ENCODE measurements around the gene ITFG2. TPM values are rescaled to one million over a fixed set of nuclear protein-coding genes. Genes with fewer than 3 reads are reported as not detected.
"Not testable (repeated sequence)": the region's sequence is repeated elsewhere in the genome, so short reads cannot be mapped to it uniquely, and the experiment has no call there.

The ITFG2 gene
- total and polyA plus RNA-seq, 2 experiments from 2014 or later, result 20.9 to 23.5 TPM

GRCh38 chr12:2765608-2766007 lies 46.9 kb upstream of the ITFG2 start:
- H4K20me1 ChIP-seq (ENCODE audit: insufficient read depth, poor library complexity, severe bottlenecking), result no peaks in the 10 kb centered on the region
- no peak overlapping the region for H3K27ac ChIP-seq
- H3K4me1 ChIP-seq (ENCODE audit: insufficient read depth), result no peaks in the 10 kb centered on the region
- H3K79me2 ChIP-seq, result no peaks in the 10 kb centered on the region
- TF ChIP-seq EZH2 (IDR thresholded peaks at IDR 0.05; ENCODE audit: borderline replicate concordance) (no peak), CTCF (IDR thresholded peaks at IDR 0.05; ENCODE audit: poor library complexity) (no peak), EZH2phosphoT487 (IDR thresholded peaks at IDR 0.05; ENCODE audit: low read depth, severe bottlenecking, unreplicated experiment) (no peak)
- H3K4me2 ChIP-seq, result no peak overlapping the region
- no peak for DNase-seq (ENCODE audit: low spot score)
- WGBS (ENCODE audit: low lambda C conversion rate, missing lambda C conversion rate), result 89% methylated on average over 6 of the region's 6 CpGs
- H2AFZ ChIP-seq, result no peak overlapping the region
- no peaks in the 10 kb centered on the region for H3K9me3 ChIP-seq (ENCODE audit: low read depth)
- H3K36me3 ChIP-seq (replicated peaks; ENCODE audit: insufficient read depth, low read depth), result no peaks in the 10 kb centered on the region
- no peaks in the 10 kb centered on the region for H3K9me2 ChIP-seq (replicated peaks; ENCODE audit: insufficient read depth)
- no peak overlapping the region for H3K4me3 ChIP-seq
- H3K27me3 ChIP-seq, result no peaks in the 10 kb centered on the region

GRCh38 chr12:2768224-2768961 lies 44.1 kb upstream of the ITFG2 start:
- no peak for DNase-seq (ENCODE audit: low spot score)

GRCh38 chr12:2769866-2770533 lies 42.5 kb upstream of the ITFG2 start:
- TF ChIP-seq EZH2phosphoT487 (IDR thresholded peaks at IDR 0.05; ENCODE audit: low read depth, severe bottlenecking, unreplicated experiment) (no peak), CTCF (IDR thresholded peaks at IDR 0.05; ENCODE audit: poor library complexity) (no peak), EZH2 (IDR thresholded peaks at IDR 0.05; ENCODE audit: borderline replicate concordance) (no peak)
- Histone ChIP-seq H3K9me3 (ENCODE audit: low read depth) (no peaks in the 10 kb centered on the region), H3K79me2 (no peaks in the 10 kb centered on the region), H3K4me1 (ENCODE audit: insufficient read depth) (no peaks in the 10 kb centered on the region), H2AFZ (no peak overlapping the region), H4K20me1 (ENCODE audit: insufficient read depth, poor library complexity, severe bottlenecking) (no peaks in the 10 kb centered on the region), H3K36me3 (replicated peaks; ENCODE audit: insufficient read depth, low read depth) (no peaks in the 10 kb centered on the region), H3K27ac (no peak overlapping the region), H3K9me2 (replicated peaks; ENCODE audit: insufficient read depth) (no peaks in the 10 kb centered on the region), H3K4me3 (no peak overlapping the region), H3K4me2 (no peak overlapping the region), H3K27me3 (no peaks in the 10 kb centered on the region)
- WGBS (ENCODE audit: low lambda C conversion rate, missing lambda C conversion rate), result 87% methylated on average over 11 of the region's 11 CpGs
- DNase-seq (ENCODE audit: low spot score), result no peak

More at GRCh38 chr12:2768224-2768961, 44.1 kb upstream of the ITFG2 start:
- H3K27ac ChIP-seq, result no peak overlapping the region
- H3K4me2 ChIP-seq, result no peak overlapping the region
- H3K27me3 ChIP-seq, result no peaks in the 10 kb centered on the region
- H3K4me1 ChIP-seq (ENCODE audit: insufficient read depth), result no peaks in the 10 kb centered on the region
- no peak overlapping the region for H3K4me3 ChIP-seq
- H3K9me3 ChIP-seq (ENCODE audit: low read depth), result no peaks in the 10 kb centered on the region
- WGBS (ENCODE audit: low lambda C conversion rate, missing lambda C conversion rate), result 92% methylated on average over 9 of the region's 10 CpGs
- no peak overlapping the region for H2AFZ ChIP-seq
- no peaks in the 10 kb centered on the region for H3K9me2 ChIP-seq (replicated peaks; ENCODE audit: insufficient read depth)
- TF ChIP-seq EZH2phosphoT487 (IDR thresholded peaks at IDR 0.05; ENCODE audit: low read depth, severe bottlenecking, unreplicated experiment), result no peak
- no peaks in the 10 kb centered on the region for H3K36me3 ChIP-seq (replicated peaks; ENCODE audit: insufficient read depth, low read depth)
- no peaks in the 10 kb centered on the region for H4K20me1 ChIP-seq (ENCODE audit: insufficient read depth, poor library complexity, severe bottlenecking)
- no peaks in the 10 kb centered on the region for H3K79me2 ChIP-seq

- not testable (repeated sequence) for H3K9me3 ChIP-seq (ENCODE audit: low read depth); H2AFZ ChIP-seq; H3K4me1 ChIP-seq (ENCODE audit: insufficient read depth); H3K9me2 ChIP-seq (replicated peaks; ENCODE audit: insufficient read depth); H3K36me3 ChIP-seq (replicated peaks; ENCODE audit: insufficient read depth, low read depth); H4K20me1 ChIP-seq (ENCODE audit: insufficient read depth, poor library complexity, severe bottlenecking); H3K79me2 ChIP-seq; H3K4me2 ChIP-seq; H3K27ac ChIP-seq; H3K4me3 ChIP-seq; DNase-seq (ENCODE audit: low spot score); H3K27me3 ChIP-seq
- 96% methylated on average over 3 of the region's 3 CpGs for WGBS (ENCODE audit: low lambda C conversion rate, missing lambda C conversion rate)
Measured at GRCh38 chr12:2770544-2770943, 41.9 kb upstream of the ITFG2 start.

Data from hepatocyte (in vitro differentiated cells).